Glomerular endothelial cell (primary cell): ENCODE measurements around the gene TMEM41B. TPM values are rescaled to one million over a fixed set of nuclear protein-coding genes. Genes with fewer than 3 reads are reported as not detected.

ENCODE experiments used
- DNase-seq: peaks from one replicate; pipeline ENCODE4 v3.0.0-alpha.2; 2011; ENCODE audit warnings: low read depth, low spot score; ENCODE audit errors: extremely low read depth
- total RNA-seq: library from RNA; depleted of rRNA; stranded (reverse); fragments of >200 nt; gene quantifications from 2 replicates; pipeline ENCODE4 v1.2.3, GENCODE V29; 2015

Gene TMEM41B
- total RNA-seq, 1 donor from 2014 or later = 31.7 TPM

- DNase-seq = no peak
Measured at GRCh38 chr11:9313648-9314290, 624 bp downstream of the TMEM41B start.

- no peak for DNase-seq
Measured at GRCh38 chr11:9310485-9311090, 3.8 kb downstream of the TMEM41B start.

- no peak for DNase-seq
Measured at GRCh38 chr11:9304178-9304577, 10.2 kb downstream of the TMEM41B start.

- DNase-seq = no peak
Measured at GRCh38 chr11:9302448-9302847, 11.9 kb downstream of the TMEM41B start.

- no peak for DNase-seq
Measured at GRCh38 chr11:9301720-9302119, 12.7 kb downstream of the TMEM41B start.

GRCh38 chr11:9293646-9294045 lies 20.7 kb downstream of the TMEM41B start:
- DNase-seq = no peak

- DNase-seq = no peak
Measured at GRCh38 chr11:9285850-9286587, 28.4 kb downstream of the TMEM41B start.

- DNase-seq = no peak
Measured at GRCh38 chr11:9280655-9281301, 33.6 kb downstream of the TMEM41B start.

DNA sequence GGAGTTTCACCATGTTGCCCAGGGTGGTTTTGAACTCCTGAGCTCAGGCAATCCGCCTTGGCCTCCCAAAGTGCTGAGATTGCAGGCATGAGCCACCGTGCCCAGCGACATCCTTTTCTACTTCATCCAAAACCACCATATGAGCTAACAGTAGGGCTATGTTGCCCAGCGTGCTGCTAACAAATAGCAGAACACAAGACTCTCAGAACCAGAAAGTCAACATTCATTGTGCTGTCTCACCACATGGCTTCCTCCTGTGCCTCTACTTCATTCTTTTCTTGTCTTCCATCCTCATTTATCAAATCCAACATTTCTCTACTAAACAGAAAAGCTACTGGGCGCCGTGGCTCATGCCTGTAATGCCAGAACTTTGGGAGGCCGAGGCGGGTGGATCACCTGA lies 37.2 kb downstream of the TMEM41B start:
- DNase-seq = no peak

- no peak for DNase-seq
Measured at GRCh38 chr11:9276571-9276970, 37.8 kb downstream of the TMEM41B start.

- DNase-seq = no peak
Measured at GRCh38 chr11:9274499-9275258, 39.7 kb downstream of the TMEM41B start.

- no peak for DNase-seq
Measured at GRCh38 chr11:9273376-9274336, 40.7 kb downstream of the TMEM41B start.

- no peak for DNase-seq
Measured at GRCh38 chr11:9269492-9270013, 44.8 kb downstream of the TMEM41B start.

DNA sequence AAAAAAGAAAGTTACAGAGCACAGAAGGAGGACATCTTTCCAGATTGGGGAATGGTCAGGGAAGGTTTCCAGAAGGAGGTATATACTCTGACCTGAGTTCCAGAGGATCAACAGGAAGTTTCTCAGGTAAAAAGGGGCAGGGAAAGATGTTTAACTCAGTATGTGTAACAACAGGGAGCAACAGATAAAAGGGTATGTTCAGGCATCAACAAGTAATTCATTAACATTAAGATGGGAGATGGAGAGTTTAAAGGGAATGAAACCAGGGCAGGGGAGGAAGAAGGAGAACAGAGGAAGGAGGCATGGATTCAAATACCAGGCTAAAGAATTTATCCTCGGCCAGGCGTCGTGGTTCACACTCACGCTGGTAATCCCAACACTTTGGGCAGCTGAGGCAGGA lies 46.7 kb downstream of the TMEM41B start:
- no peak for DNase-seq

DNA sequence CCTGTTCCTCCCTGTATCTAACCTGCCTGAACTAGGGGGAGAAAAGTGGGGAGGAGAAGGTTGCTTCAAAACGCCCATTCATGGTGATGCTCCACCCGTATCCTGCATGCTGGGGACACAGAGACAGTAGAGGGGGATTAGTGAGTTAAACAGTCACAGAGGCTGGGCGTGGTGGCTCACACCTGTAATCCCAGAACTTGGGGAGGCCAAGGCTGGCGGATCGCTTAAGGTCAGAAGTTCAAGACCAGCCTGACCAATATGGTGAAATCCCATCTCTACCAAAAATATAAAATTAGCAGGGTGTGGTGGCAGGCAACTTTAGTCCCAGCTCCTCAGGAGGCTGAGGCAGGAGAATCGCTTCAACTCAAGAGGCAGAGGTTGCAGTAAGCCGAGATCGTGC lies 47.5 kb downstream of the TMEM41B start:
- no peak for DNase-seq

- DNase-seq = no peak
Measured at GRCh38 chr11:9266132-9266736, 48.2 kb downstream of the TMEM41B start.

DNA sequence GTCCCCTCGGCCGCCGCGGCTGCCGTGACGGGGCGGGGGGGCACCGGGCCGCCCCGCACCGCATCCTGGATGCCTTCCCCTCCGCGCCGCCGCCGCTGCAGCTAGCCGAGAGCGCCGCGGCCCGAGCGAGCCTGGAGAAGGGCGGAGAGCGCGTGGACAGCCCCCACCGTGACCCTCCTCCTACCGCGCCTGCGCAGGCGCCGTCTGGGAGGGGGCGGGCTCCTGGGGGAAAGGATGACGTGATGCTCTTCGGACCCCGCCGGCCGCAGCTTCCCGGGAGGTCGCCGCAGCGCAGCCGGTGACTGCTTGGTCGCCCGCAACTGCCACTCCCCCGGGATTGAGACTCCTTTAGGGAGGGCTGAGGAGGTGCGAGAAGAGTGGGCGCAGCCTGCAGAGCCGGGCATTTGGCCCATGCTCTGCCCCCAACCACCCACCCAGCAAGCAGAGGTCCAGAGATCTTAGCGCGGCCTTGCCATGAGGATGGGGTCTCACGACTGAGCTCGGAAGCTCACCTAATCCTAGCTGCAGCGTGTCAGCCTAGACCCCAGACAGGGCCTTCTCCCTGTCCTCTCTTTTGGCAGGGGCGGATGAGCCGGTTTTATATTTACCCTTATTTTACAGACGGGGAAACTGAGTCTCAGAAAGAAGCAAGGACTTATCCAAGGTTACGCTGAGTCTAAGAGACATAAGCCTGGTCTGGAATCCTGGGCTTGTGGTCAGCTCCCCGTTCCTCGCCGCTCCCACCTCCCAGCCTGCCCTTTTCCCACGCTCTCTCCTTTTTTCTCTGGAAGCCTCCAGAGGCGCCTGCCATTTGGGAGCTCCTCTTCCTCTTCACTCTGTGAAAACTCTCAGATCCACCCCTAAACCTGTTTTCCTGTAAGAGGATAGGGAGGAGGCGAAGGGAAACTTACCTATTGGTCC lies 48.9 kb downstream of the TMEM41B start, which contains the start of gene DENND5A:
DENND5A (minus strand) TSS at position 140 of the 921 bp plus-strand sequence. CDS start 281 bp downstream, outside the sequence.
- no peak for DNase-seq
